A673 (cell line): ENCODE measurements around the gene CYP11A1. TPM values are rescaled to one million over a fixed set of nuclear protein-coding genes. Genes with fewer than 3 reads are reported as not detected.

Experiments used
- BruUV-seq: library from RNA; stranded (reverse); fragments of 400-500 nt; replicated peaks from 2 replicates; lab custom pipeline; 2021; lab: Mats Ljungman, UMichigan
- CTCF ChIA-PET: fragments of 300-600 bp; sonication (Branson Sonifier 250); formaldehyde crosslinking; loops from one replicate; lab custom pipeline; 2022; ENCODE audit warnings: antibody characterized with exemption; lab: Charles Lee
- POLR2A ChIA-PET: fragments of 300-600 bp; sonication (Branson Sonifier 250); formaldehyde crosslinking; loops from one replicate; lab custom pipeline; 2022; ENCODE audit warnings: antibody characterized with exemption; ENCODE audit not compliant: low non-redundant PET; lab: Charles Lee
- DNase-seq: peaks from one replicate; pipeline ENCODE4 v3.0.0-alpha.2; 2015; ENCODE audit warnings: low spot score
- H3K27ac ChIP-seq: fragments of 200-600 bp; sonication (generic); 2 replicates; pipeline ENCODE4 v1.5.1; 2016; ENCODE audit warnings: mixed run types, low read depth, mild to moderate bottlenecking, mixed read lengths, antibody characterized with exemption, low read length; ENCODE audit not compliant: poor library complexity, severe bottlenecking
- H3K27me3 ChIP-seq: fragments of 200-600 bp; sonication (generic); replicated peaks from 2 replicates; pipeline ENCODE4 v1.6.1; 2017; ENCODE audit warnings: mixed run types, low read depth, mild to moderate bottlenecking, mixed read lengths, antibody characterized with exemption, low read length; ENCODE audit not compliant: insufficient read depth, poor library complexity
- H3K36me3 ChIP-seq: fragments of 200-600 bp; sonication (generic); 2 replicates; pipeline ENCODE4 v1.6.1; 2016; ENCODE audit warnings: mixed run types, mild to moderate bottlenecking, mixed read lengths, antibody characterized with exemption, low read length; ENCODE audit not compliant: insufficient read depth, poor library complexity, severe bottlenecking
- H3K4me1 ChIP-seq: fragments of 200-600 bp; sonication (generic); 2 replicates; pipeline ENCODE4 v1.6.1; 2017; ENCODE audit warnings: mixed run types, mild to moderate bottlenecking, mixed read lengths, antibody characterized with exemption, low read length; ENCODE audit not compliant: insufficient read depth, poor library complexity, severe bottlenecking
- H3K4me3 ChIP-seq: fragments of 200-600 bp; sonication (generic); 2 replicates; pipeline ENCODE4 v1.5.1; 2016; ENCODE audit warnings: low read depth, mixed run types, mild to moderate bottlenecking, mixed read lengths, low read length; ENCODE audit not compliant: poor library complexity, severe bottlenecking
- H3K9me3 ChIP-seq: fragments of 200-600 bp; sonication (generic); 2 replicates; pipeline ENCODE4 v1.6.1; 2016; ENCODE audit warnings: mixed run types, low read depth, mild to moderate bottlenecking, mixed read lengths, antibody characterized with exemption, low read length; ENCODE audit not compliant: poor library complexity, severe bottlenecking
- EZH2 ChIP-seq: fragments of 200-600 bp; sonication (generic); IDR thresholded peaks from 2 replicates; pipeline ENCODE4 v1.6.1; 2017; ENCODE audit warnings: borderline replicate concordance, low read depth, mild to moderate bottlenecking, mixed read lengths, antibody characterized with exemption, low read length; ENCODE audit not compliant: poor library complexity, severe bottlenecking
- intact Hi-C: fragments of 100-400 bp; cut with micrococcal nuclease; formaldehyde crosslinking; loops from one replicate; pipeline ENCODE4 v1.10.0; 2022; ENCODE audit not compliant: unreplicated experiment
- total RNA-seq: library from RNA; stranded (reverse); gene quantifications from 2 replicates; pipeline ENCODE4 v1.2.3, GENCODE V29; 2021
- TF ChIP-seq, protein P1 (sequence below): fragments of 300-800, 200-600 bp; sonication (generic); conservative IDR thresholded peaks from 2 replicates; pipeline ENCODE4 v1.5.1; 2017; ENCODE audit warnings: low read depth, mild to moderate bottlenecking, antibody characterized with exemption, low read length, moderate library complexity, mixed read lengths

The CYP11A1 gene
- total RNA-seq, 1 experiment from 2014 or later = not detected

DNA sequence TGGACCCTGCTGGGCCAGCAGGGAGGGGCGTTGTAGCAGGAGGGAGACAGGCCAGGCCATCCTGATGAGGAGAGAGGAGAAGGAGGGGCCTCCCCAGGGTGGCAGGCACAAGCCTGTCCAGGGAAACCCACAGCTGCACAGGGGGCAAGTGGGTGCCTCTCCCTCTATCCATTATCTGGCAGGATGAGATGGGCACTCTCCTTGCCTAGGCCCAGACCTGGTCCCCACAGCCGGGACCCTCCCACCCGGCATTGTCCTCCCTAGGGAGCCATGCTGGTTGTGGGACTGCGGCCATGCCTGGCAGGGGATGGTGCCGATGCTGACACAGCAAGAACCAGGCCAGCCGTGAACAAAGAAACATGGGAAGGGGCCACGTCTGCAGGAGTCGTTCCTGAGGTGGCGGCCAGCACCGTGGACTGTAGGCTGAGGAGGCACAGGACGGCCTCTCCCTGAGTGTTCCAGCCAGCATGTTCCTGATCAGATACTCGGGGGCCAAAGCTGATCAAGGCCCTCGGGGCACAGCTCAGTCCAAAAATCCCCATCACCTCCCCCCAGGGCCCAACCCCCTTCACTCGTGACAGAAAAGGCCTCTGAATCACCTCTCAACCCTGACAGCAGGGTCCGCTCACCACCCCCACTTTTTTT, 19.2 kb upstream of the CYP11A1 start:
- no peak for TF ChIP-seq EZH2
- TF ChIP-seq, protein P1, sequence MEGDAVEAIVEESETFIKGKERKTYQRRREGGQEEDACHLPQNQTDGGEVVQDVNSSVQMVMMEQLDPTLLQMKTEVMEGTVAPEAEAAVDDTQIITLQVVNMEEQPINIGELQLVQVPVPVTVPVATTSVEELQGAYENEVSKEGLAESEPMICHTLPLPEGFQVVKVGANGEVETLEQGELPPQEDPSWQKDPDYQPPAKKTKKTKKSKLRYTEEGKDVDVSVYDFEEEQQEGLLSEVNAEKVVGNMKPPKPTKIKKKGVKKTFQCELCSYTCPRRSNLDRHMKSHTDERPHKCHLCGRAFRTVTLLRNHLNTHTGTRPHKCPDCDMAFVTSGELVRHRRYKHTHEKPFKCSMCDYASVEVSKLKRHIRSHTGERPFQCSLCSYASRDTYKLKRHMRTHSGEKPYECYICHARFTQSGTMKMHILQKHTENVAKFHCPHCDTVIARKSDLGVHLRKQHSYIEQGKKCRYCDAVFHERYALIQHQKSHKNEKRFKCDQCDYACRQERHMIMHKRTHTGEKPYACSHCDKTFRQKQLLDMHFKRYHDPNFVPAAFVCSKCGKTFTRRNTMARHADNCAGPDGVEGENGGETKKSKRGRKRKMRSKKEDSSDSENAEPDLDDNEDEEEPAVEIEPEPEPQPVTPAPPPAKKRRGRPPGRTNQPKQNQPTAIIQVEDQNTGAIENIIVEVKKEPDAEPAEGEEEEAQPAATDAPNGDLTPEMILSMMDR = no peak
- Histone ChIP-seq H3K36me3 (no peaks in the 10 kb centered on the region), H3K4me3 (no peak overlapping the region), H3K4me1 (no peaks in the 10 kb centered on the region), H3K27ac (no peak overlapping the region), H3K27me3 (no peaks in the 10 kb centered on the region), H3K9me3 (no peaks in the 10 kb centered on the region)
- ChIA-PET POLR2A (no interaction called here), CTCF (no interaction called here)
- intact Hi-C loops = no loop called here
- no peak for DNase-seq
- no TSS peak for BruUV-seq

DNA sequence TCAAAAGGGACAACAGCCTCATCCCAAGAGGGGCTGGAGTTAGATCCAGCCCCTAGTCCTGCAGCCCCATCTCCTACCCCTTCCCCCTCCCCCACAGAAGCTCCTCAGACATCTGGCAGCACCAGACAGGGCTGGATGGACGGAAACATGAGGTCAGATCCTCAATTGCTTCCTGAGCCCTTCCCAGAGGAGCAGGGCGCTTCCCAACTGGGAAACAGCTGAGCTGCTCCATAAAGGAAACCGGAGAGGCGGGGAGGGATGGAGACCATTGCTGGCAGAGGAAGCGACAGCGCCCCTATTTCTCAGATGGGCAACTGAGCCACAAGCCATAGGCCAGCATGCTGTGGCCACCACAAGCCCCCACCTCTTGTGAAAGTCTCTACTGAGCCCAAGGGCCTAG, 18.3 kb upstream of the CYP11A1 start:
- Histone ChIP-seq H3K27me3 (no peaks in the 10 kb centered on the region), H3K9me3 (no peaks in the 10 kb centered on the region), H3K4me1 (no peaks in the 10 kb centered on the region), H3K4me3 (no peak overlapping the region), H3K36me3 (no peaks in the 10 kb centered on the region), H3K27ac (no peak overlapping the region)
- POLR2A ChIA-PET = no interaction called here
- BruUV-seq = no TSS peak
- DNase-seq = no peak
- CTCF ChIA-PET = interaction anchor here (1.1 kb wide), 1 partner anchor 104 kb away, joined by 3 read pairs; no protein-coding TSS in a partner anchor
- TF ChIP-seq EZH2 = no peak
- TF ChIP-seq, protein P1 = no peak
- intact Hi-C loops = no loop called here

DNA sequence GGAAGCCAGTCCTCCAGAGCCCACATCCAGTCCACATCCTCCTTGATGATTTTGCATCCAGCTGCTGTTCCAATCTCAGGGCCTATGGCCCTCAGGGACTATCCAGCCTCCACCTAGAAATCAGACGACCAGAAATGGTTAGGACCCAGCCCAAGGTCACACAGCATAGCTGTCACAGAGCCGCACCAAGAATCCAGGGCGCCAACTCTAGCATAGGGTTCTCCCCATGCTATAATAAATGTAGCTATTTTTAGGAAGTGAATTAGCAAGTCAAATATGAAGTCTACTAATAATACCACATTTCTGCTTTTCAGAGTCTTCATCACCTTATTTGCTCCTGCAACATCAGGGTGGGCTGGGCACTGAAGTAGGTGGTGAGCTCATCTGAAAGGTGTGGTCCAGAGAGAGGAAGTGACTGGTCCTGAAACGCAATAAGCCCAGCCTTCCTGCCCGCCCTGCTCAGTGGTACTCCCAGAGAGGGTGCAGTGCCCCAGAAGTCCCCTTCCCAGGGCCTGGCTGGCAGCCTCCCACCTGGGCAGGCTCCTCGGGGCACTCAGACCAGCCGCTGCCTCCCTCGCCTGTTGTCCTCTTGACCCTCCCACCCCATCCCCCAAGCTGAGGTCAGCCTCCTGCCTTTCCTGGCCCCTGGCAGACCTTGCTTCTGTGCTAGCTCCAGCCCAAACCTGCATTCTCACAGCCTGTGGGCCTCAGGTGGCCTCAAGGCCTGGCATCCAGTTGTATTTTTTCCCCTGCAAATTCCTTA, 17.6 kb upstream of the CYP11A1 start:
- Histone ChIP-seq H3K9me3 (no peaks in the 10 kb centered on the region), H3K4me1 (no peaks in the 10 kb centered on the region), H3K4me3 (no peak overlapping the region), H3K27ac (no peak overlapping the region), H3K36me3 (no peaks in the 10 kb centered on the region), H3K27me3 (no peaks in the 10 kb centered on the region)
- no peak for TF ChIP-seq EZH2
- TF ChIP-seq, protein P1 = no peak
- BruUV-seq = no TSS peak
- CTCF ChIA-PET = interaction anchor here (1.1 kb wide), 1 partner anchor 104 kb away, joined by 3 read pairs; no protein-coding TSS in a partner anchor
- no peak for DNase-seq
- POLR2A ChIA-PET = interaction anchor here (0.6 kb wide), 1 partner anchor 47 kb away, joined by 4 read pairs; no protein-coding TSS in a partner anchor
- intact Hi-C loops = no loop called here
